H1 (cell line): ENCODE measurements around the gene CAPN1. TPM values are rescaled to one million over a fixed set of nuclear protein-coding genes. Genes with fewer than 3 reads are reported as not detected.

Experiments used
- JUND ChIP-seq: IDR thresholded peaks from 2 replicates; pipeline ENCODE4 v1.6.1; 2011; ENCODE audit warnings: mild to moderate bottlenecking, improper control_type of control experiment, low read length
- NANOG ChIP-seq: IDR thresholded peaks from 2 replicates; pipeline ENCODE4 v1.6.1; 2011; ENCODE audit warnings: low read length, low read depth, mild to moderate bottlenecking, inconsistent platforms; ENCODE audit not compliant: insufficient read depth, poor library complexity, severe bottlenecking
- RBBP5 ChIP-seq: IDR thresholded peaks from 2 replicates; pipeline ENCODE4 v1.7.1; 2012; ENCODE audit warnings: low read depth, mild to moderate bottlenecking, inconsistent platforms, low read length, moderate library complexity, borderline replicate concordance
- RNF2 ChIP-seq: fragments of 200-900, 300-1000 bp; sonication (generic); IDR thresholded peaks from 2 replicates; pipeline ENCODE4 v1.7.1; 2016; ENCODE audit warnings: borderline replicate concordance, low read depth, mild to moderate bottlenecking, antibody characterized with exemption, low read length; ENCODE audit not compliant: poor library complexity, severe bottlenecking; ENCODE audit errors: missing control alignments
- SIN3A ChIP-seq, 2 experiments: IDR thresholded peaks in 1 of 2; conservative IDR thresholded peaks in 1 of 2; 2 replicates each; pipeline ENCODE4 v1.6.1; 2011 to 2012; ENCODE audit warnings: low read length in 2 of 2, improper control_type of control experiment in 1 of 2, low read depth in 1 of 2, mild to moderate bottlenecking in 1 of 2
- SP4 ChIP-seq: IDR thresholded peaks from 2 replicates; pipeline ENCODE4 v1.6.1; 2012; ENCODE audit warnings: low read length, inconsistent platforms
- TBP ChIP-seq: IDR thresholded peaks from 2 replicates; pipeline ENCODE4 v1.6.1; 2011; ENCODE audit warnings: low read depth, low read length, improper control_type of control experiment
- YY1 ChIP-seq: IDR thresholded peaks from 2 replicates; pipeline ENCODE4 v1.6.1; 2011; ENCODE audit warnings: low read depth, mild to moderate bottlenecking, low read length
- polyA plus RNA-seq, 7 experiments: library from polyadenylated mRNA; depleted of rRNA in 3 of 7; stranded (reverse) in 5 of 7; unstranded in 2 of 7; fragments of >200 nt in 5 of 7; fragments of 200-250 nt in 2 of 7; gene quantifications; 1 replicate in 5 of 7; 2 replicates in 1 of 7; 4 replicates in 1 of 7; pipeline versions ENCODE4 v1.2.1 to v1.2.3, GENCODE V29; 2011 to 2013; ENCODE audit warnings: missing spikeins in 2 of 7, mixed read lengths in 2 of 7
- total RNA-seq: library from RNA; stranded (reverse); fragmentation: NEBNext Ultra II Directional; extraction: Animal tissue kit (Norgen Biotek cat#: 25700); gene quantifications from 2 replicates; pipeline ENCODE4 v1.2.1, GENCODE V29; 2021
- TF ChIP-seq, protein P1 (sequence below): IDR thresholded peaks from 2 replicates; pipeline ENCODE4 v1.6.1; 2012; ENCODE audit warnings: inconsistent platforms
- TF ChIP-seq, protein P2 (sequence below), 3 experiments: IDR thresholded peaks; 1 replicate in 2 of 3; 2 replicates in 1 of 3; pipeline versions ENCODE4 v1.5.1 to v1.6.1; 2011; ENCODE audit warnings: low read length in 3 of 3, mild to moderate bottlenecking in 3 of 3, inconsistent platforms in 2 of 3, low read depth in 1 of 3, moderate library complexity in 1 of 3; ENCODE audit not compliant: insufficient read depth in 1 of 3; ENCODE audit errors: control extremely low read depth in 1 of 3
- TF ChIP-seq, protein P3 (sequence below): IDR thresholded peaks from 2 replicates; pipeline ENCODE4 v1.6.1; 2011; ENCODE audit warnings: low read depth, mild to moderate bottlenecking, low read length; ENCODE audit not compliant: insufficient read depth

CAPN1 gene
- total and polyA plus RNA-seq, 2 of the 8 experiments (the other 6 are each of a cell fraction or from before 2014, with no cell fraction given), result 194 to 233 TPM

DNA sequence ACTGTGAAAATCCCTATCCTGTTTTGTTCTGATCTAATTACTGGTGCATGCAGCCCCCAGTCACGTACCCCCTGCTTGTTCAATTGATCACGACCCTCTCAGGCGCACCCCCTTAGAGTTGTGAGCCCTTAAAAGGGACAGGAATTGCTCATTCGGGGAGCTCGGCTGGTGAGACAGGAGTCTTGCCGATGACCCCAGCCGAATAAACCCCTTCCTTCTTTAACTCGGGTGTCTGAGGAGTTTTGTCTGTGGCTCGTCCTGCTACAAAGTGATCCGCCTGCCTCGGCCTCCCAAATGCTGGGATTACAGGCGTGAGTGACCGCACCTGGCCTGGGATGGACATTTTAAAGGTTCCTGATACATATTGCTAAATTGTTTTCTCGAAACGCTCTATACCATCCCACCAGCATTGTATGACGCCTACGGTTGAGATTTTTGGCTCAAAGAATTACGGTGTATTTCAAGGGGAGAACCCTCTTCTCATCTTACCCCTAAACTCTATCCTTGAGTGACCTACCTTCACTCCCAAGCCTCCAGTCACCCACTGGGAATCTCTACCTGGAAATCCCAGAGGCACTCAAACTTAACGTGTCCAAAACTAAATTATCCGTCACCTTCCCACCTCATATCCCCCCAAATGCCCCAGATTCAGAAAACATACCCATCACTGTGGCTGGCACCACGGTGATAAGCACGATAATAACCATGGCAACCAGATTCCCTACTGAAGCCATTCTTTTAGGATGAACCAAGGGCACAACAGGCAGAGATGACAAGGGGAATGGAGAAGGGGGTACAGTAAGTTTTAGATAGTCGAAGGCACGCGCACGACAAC lies 79.2 kb downstream of the CAPN1 start (continued):
- TF ChIP-seq RBBP5, result no peak
- no peak for TF ChIP-seq SIN3A (conservative IDR thresholded peaks at IDR 0.05 in 1 of 2, IDR thresholded peaks at IDR 0.05 in 1 of 2; ENCODE audit: low read depth in 1 of 2, low read length in 2 of 2)
- TF ChIP-seq, protein P1, sequence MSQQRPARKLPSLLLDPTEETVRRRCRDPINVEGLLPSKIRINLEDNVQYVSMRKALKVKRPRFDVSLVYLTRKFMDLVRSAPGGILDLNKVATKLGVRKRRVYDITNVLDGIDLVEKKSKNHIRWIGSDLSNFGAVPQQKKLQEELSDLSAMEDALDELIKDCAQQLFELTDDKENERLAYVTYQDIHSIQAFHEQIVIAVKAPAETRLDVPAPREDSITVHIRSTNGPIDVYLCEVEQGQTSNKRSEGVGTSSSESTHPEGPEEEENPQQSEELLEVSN, result no peak
- TF ChIP-seq TBP, result no peak
- TF ChIP-seq, protein P2, sequence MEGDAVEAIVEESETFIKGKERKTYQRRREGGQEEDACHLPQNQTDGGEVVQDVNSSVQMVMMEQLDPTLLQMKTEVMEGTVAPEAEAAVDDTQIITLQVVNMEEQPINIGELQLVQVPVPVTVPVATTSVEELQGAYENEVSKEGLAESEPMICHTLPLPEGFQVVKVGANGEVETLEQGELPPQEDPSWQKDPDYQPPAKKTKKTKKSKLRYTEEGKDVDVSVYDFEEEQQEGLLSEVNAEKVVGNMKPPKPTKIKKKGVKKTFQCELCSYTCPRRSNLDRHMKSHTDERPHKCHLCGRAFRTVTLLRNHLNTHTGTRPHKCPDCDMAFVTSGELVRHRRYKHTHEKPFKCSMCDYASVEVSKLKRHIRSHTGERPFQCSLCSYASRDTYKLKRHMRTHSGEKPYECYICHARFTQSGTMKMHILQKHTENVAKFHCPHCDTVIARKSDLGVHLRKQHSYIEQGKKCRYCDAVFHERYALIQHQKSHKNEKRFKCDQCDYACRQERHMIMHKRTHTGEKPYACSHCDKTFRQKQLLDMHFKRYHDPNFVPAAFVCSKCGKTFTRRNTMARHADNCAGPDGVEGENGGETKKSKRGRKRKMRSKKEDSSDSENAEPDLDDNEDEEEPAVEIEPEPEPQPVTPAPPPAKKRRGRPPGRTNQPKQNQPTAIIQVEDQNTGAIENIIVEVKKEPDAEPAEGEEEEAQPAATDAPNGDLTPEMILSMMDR (IDR thresholded peaks at IDR 0.05; ENCODE audit: control extremely low read depth in 1 of 3, insufficient read depth in 1 of 3, low read depth in 1 of 3, low read length in 3 of 3), result no peak
- TF ChIP-seq, protein P3, sequence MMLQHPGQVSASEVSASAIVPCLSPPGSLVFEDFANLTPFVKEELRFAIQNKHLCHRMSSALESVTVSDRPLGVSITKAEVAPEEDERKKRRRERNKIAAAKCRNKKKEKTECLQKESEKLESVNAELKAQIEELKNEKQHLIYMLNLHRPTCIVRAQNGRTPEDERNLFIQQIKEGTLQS, result no peak
- TF ChIP-seq YY1, result no peak
- TF ChIP-seq NANOG, result no peak
- TF ChIP-seq RNF2, result no peak
- no peak for TF ChIP-seq JUND
- TF ChIP-seq SP4, result no peak
